GM12891 (cell line): ENCODE measurements around the gene VAV3.

Experiments
- POLR2A ChIP-seq: IDR thresholded peaks from 2 replicates; pipeline ENCODE4 v1.6.1; 2011; ENCODE audit warnings: low read depth, low read length, control low read depth
- POLR2AphosphoS5 ChIP-seq: IDR thresholded peaks from 2 replicates; pipeline ENCODE4 v1.6.1; 2011; ENCODE audit warnings: low read depth, low read length, control low read depth

- TF ChIP-seq POLR2AphosphoS5, result no peak
- TF ChIP-seq POLR2A, result no peak
Observed at GRCh38 chr1:107523736-107524135, 441.2 kb downstream of the VAV3 start.
